HL-60 (cell line): ENCODE results near the gene PTPRN2.

ENCODE experiments used
- CTCF ChIP-seq: IDR thresholded peaks from one replicate; pipeline ENCODE4 v1.5.1; 2011; ENCODE audit warnings: low read length, control low read depth, inconsistent platforms; ENCODE audit not compliant: insufficient read depth
- GABPA ChIP-seq: IDR thresholded peaks from 2 replicates; pipeline ENCODE4 v1.6.1; 2012; ENCODE audit warnings: low read depth
- POLR2AphosphoS5 ChIP-seq: IDR thresholded peaks from 2 replicates; pipeline ENCODE4 v1.6.1; 2012; ENCODE audit warnings: low read depth

DNA sequence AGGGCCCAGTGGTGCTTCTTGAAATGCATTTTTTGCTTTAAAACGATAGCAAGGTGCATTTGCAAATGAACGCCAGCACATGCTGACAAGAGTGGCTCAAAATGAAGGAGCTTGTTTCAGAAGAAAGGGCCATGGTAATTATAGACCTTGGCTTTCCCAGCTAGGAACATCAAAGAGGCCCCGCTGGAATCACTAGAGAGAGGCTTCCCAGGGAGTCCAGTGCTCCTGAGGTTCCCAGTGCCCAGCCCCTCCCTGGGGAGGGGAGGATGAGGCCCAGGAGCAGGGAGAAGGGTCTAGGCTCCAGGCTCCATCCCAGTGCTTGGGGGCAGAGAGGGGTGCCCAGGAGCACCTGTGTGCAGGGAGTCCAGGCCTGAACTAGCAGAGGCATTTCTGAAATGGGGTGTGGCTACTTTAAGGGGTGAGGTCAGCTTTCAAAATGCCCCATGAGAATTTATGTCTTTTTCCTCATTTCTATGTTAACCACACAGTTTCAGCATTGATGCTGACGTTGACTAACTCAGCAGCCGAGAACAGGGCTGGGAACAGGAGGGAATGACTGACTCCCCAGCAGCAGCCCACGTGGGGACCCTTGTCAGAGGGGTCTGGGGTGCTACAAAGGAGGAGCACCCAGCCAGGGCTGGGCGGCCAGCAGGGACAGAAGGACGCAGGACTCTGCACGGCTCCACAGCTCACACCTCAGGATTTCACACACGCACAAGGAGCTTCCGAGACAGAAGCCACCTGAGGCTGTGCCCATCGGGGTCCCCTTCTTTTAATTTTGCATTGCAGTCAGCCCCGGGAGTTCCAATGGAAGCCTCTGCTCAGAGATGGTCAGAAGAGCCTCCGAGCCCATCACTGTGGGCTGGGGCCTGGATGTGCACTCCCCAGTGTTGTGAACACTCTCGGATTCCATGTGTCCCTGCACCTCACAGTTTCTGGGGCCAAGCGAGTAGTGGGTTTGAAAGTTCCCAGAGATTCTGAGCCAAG is 570.2 kb downstream of the PTPRN2 start:
- TF ChIP-seq CTCF, result no peak
- TF ChIP-seq POLR2AphosphoS5, result no peak
- TF ChIP-seq GABPA, result no peak
